GM19025 (cell line): ENCODE results near the gene EML6.

Experiments
- ATAC-seq: cut with Tn5 transposase; IDR thresholded peaks from one replicate; pipeline ENCODE4 v1.9.1; 2021; ENCODE audit warnings: mild to moderate bottlenecking, low read depth, moderate library complexity; ENCODE audit not compliant: unreplicated experiment

EML6 gene

DNA sequence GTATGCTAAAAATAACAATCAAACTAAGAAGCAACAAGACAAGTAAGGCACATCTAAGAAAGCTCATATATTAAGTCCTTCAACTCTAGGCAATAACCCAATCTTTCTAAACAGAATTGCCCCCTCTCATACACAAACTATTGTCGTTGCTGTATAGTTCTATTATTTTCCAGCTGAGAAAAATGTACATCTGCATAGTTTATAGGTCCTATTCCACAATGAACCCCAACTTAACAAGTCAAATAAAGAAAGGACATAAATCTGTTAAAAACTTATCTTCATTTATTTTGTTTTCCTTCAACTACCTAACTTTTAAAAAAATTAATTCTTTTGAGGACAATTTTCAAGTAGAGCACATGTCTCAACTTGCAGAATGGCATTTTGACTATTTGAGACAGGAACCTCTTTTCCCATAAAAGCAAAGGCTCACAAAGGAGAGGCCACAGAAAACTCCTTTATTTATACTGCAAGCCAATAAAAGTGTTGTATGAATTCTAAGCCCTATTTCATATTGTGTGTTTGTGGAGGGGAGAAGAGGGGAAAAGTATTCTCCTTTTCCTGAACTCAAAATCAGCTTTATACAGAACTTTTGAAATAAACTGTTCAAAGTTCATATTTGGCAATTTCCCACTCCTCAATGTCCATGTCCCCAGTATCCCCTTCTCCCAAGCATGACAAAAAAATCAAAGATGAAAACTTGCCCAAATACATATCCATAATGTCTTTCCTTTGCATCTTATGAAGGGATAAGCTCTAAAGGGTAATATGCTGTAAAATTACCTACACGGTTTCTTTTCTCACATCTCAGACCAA is 289.4 kb downstream of the EML6 start:
- no peak for ATAC-seq

DNA sequence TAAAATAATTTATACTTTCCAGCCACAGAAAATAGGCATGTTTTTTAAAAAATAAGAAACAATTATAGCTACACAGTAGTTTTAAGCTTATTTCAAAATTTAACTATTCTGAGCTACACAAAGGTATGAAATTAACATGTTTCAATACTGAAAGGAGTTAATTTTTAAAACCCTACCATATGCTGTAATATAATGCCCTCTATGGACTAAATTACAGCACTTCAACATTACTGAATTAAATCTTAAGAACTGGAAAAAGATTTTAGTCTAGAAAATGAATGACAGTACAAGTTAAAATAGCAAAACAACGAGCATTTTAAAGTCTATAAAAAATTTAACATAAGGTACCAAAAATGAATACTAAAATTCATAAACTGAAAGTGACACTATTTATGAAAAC is 290.5 kb downstream of the EML6 start:
- ATAC-seq: no peak

DNA sequence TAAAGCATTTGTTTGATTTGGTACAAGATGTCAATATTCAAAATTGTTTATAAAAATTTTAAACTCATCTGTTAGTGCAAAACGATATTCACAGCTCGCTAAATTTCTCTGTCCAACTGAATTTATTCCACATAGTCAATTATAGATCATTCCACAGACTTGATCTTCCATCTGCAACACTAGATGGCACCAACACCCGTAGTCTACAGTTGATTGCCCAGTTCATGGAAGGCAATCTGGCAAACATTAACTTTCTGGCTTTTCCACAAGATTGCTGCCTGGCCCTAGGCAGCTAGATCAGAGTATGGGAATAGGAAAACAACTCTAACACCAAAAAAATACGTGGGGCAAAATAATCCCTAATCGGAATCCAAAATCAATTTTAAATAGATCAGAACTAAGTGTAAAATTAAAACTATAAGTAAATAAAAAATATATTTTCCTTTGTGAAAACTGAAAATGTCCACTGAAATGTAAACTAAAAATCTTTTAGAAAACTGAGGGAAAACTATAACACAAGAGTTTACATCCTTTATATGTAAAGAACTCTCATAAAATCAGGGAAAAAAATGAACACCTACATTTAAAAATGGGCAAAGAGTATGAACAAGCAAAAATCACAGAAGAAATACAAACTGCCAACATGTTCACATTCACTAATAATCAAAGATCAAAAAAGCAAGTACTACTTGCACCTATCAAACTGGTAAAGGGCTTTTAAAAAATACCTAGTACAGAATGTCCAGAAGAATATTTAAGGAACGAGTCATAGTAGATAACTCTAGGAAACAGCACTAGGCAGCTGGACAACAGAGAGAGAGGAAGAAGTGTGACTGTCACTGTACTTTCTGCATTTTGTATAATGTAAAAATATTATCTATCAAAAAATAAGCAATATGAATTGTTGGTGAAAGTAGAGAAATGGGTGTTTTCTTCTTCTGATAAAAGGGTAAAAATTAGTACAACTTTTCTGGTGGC is 291.8 kb downstream of the EML6 start:
- ATAC-seq: no peak

DNA sequence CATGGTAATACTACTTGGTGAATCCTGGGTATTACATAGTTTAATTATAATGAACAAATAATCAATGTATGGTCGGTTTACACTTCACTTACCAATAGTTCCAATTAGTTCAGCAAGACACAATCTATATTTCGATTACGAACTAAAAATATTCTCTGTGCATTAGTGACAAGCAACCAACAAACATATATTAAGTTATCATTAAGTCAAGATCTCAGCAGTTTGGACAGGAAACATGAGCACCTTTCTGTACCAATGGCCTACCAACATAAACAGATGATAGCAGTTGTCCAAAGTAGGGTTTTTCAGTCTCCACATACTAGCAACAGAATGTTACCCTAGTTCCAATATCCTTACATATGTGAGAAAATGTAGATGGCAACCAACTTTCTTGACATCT is 294.0 kb downstream of the EML6 start:
- ATAC-seq: no peak

DNA sequence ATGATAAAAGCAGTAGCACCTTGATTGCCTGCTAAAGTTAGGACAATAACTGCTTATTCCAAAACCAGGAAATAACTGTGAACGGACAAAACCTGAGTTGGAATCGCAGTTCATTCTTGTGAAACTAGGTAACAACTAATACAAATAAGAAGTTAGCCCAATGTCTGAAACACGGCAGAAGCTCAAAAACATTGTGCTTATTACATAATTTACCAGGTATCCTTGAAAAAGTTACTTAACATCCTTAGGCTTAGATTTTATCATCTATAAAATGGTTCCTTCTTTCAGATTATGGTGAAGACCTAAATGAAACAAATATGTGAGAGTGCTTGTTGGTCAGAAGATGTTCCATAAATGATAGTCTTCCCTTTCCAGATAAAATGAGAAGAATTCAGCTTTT is 294.4 kb downstream of the EML6 start:
- ATAC-seq: no peak

DNA sequence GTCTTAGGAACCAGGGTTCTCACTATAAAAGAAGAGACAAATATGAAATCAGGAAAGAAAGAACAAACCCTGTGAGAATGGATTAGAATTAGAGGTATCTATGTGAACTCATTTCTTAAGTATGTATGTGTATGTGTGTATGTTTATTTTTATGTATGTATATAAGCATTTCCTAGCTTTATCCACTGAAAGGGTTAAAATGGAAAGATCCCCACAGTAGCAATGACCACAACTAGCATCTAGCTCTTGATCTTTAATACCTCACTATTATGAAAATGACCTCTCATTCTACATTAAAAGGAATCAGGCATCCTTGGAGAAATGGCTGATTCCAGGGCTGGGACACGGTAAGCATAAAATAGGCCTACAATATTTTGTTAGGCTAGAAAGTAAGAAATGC is 295.2 kb downstream of the EML6 start:
- no peak for ATAC-seq

DNA sequence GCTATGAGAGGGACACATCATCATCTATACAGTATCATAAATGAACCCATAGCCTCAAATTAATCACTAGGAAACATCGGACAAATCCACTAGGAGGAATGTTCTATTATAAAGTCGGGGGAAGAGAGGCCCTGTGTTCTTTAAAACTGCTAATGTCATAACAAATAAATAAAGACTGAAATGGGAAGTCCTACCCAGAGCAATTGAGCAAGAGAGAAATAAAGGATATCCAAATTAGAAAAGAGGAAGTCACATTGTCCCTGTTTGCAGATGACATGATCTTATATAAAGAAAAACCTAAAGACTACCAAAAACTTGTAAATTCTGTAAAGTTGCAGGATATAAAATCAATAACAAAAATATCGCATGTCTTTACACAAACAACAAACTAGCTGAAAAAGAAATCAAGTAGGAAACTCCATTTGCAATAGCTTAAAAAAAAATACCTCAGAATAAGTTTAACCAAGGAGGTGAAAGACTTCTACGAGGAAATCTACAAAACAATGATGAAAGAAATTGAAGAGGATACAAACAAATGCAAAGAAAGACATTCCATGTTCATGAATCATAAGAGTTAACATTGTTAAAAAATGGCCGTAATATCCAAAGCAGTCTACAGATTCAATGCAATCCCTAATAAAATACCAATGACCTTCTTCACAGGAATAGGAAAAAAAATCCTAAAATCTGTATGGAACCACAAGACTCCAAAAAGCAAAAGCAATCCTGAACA is 296.2 kb downstream of the EML6 start:
- no peak for ATAC-seq
